Sigmoid colon (tissue), 4 donors: ENCODE data around the gene MYT1.

Experiments
- POLR2A ChIP-seq, 2 donors: fragments of 450-650 bp; IDR thresholded peaks; one replicate each; pipeline ENCODE4 v1.6.1; 2016; ENCODE audit warnings: antibody characterized with exemption in 2 of 2, mild to moderate bottlenecking in 2 of 2, moderate library complexity in 2 of 2
- POLR2AphosphoS5 ChIP-seq, 4 donors: sonication (generic); formaldehyde crosslinking; IDR thresholded peaks; one replicate each; pipeline ENCODE4 v1.6.1; 2017; ENCODE audit warnings: antibody characterized with exemption in 4 of 4
- TF ChIP-seq, protein P1 (sequence below), 4 experiments: fragments of 450-650 bp in 3 of 4; fragments of 200-600 bp in 1 of 4; IDR thresholded peaks; one replicate each; pipeline ENCODE4 v1.5.1; 2016 to 2019; ENCODE audit warnings: antibody characterized with exemption in 4 of 4, mild to moderate bottlenecking in 3 of 4, moderate library complexity in 2 of 4

DNA sequence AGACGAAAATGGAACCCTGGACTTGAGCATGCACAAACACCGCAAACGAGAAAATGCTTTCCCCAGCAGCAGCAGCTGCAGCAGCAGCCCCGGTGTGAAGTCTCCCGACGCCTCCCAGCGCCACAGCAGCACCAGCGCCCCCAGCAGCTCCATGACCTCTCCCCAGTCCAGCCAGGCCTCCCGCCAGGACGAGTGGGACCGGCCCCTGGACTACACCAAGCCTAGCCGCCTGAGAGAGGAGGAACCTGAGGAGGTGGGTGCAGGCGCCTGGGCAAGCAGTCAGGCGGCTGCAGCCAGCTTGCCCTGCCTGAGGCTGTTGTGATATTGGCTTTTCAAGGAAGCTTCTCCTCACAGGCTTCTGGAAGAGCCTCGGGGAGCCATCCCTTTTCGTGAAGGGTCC, 55.5 kb downstream of the MYT1 start:
- TF ChIP-seq, protein P1, sequence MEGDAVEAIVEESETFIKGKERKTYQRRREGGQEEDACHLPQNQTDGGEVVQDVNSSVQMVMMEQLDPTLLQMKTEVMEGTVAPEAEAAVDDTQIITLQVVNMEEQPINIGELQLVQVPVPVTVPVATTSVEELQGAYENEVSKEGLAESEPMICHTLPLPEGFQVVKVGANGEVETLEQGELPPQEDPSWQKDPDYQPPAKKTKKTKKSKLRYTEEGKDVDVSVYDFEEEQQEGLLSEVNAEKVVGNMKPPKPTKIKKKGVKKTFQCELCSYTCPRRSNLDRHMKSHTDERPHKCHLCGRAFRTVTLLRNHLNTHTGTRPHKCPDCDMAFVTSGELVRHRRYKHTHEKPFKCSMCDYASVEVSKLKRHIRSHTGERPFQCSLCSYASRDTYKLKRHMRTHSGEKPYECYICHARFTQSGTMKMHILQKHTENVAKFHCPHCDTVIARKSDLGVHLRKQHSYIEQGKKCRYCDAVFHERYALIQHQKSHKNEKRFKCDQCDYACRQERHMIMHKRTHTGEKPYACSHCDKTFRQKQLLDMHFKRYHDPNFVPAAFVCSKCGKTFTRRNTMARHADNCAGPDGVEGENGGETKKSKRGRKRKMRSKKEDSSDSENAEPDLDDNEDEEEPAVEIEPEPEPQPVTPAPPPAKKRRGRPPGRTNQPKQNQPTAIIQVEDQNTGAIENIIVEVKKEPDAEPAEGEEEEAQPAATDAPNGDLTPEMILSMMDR (IDR thresholded peaks at IDR 0.05), result no peak
- TF ChIP-seq POLR2A (IDR thresholded peaks at IDR 0.05), result no peak
- TF ChIP-seq POLR2AphosphoS5 (IDR thresholded peaks at IDR 0.05), result no peak
